K562 (cell line): ENCODE measurements around the gene STC2. TPM values are rescaled to one million over a fixed set of nuclear protein-coding genes. Genes with fewer than 3 reads are reported as not detected.

Source experiments
- ATAC-seq: fragments of 200-7000 bp; cut with Tn5 transposase; 3 replicates; pipeline ENCODE4 v1.9.1; 2020; ENCODE audit warnings: moderate library complexity
- BruUV-seq: library from RNA; stranded (reverse); fragments of 400-500 nt; replicated peaks from 2 replicates; lab custom pipeline; 2021; lab: Mats Ljungman, UMichigan
- CTCF ChIA-PET: fragments of 300-600 bp; formaldehyde crosslinking; extraction: SDS; loops from one replicate; lab custom pipeline; 2021; ENCODE audit warnings: low intra/inter-chr PET ratio; lab: Yijun Ruan, JAX
- POLR2A ChIA-PET: fragments of 300-600, 350-650 bp; sonication (Branson Sonifier 250); formaldehyde crosslinking; extraction: SDS; loops from one replicate; lab custom pipeline; 2021; ENCODE audit warnings: antibody characterized with exemption, inconsistent platforms; lab: Yijun Ruan, JAX
- DNase-seq, 4 experiments: peaks; one replicate each; pipeline versions ENCODE4 v3.0.0 to v3.0.0-alpha.2; 2011 to 2018; ENCODE audit warnings: low spot score in 3 of 4, mixed read lengths in 3 of 4; ENCODE audit errors: extremely low read depth in 1 of 4
- FAIRE-seq: peaks from 2 replicates; lab custom pipeline; 2011; peaks lifted over from hg19 to GRCh38; lab: Jason Lieb, UNC
- H2AFZ ChIP-seq: 2 replicates; pipeline ENCODE4 v1.6.0; 2011; ENCODE audit warnings: low read depth, low read length, control low read depth, inconsistent platforms
- H3K27ac ChIP-seq: fragments of 200-600 bp; 3 replicates; pipeline ENCODE4 v1.8.0; 2011; ENCODE audit warnings: low read depth, mild to moderate bottlenecking, control low read depth, inconsistent platforms, low read length, moderate library complexity, mixed read lengths; ENCODE audit errors: extremely low read depth
- H3K27me3 ChIP-seq, 2 experiments: fragments of 300-600 bp in 1 of 2; 2 replicates in 1 of 2; 3 replicates in 1 of 2; pipeline versions ENCODE4 v1.6.0 to v1.8.0; 2011; ENCODE audit warnings: inconsistent platforms in 2 of 2, low read length in 2 of 2, mild to moderate bottlenecking in 1 of 2, mixed read lengths in 1 of 2, moderate library complexity in 1 of 2; ENCODE audit not compliant: control insufficient read depth in 2 of 2, insufficient read depth in 2 of 2
- H3K36me3 ChIP-seq: fragments of 300-600 bp; 3 replicates; pipeline ENCODE4 v1.8.0; 2011; ENCODE audit warnings: mild to moderate bottlenecking, low read length, inconsistent platforms; ENCODE audit not compliant: control insufficient read depth, insufficient read depth
- H3K4me1 ChIP-seq, 2 experiments: fragments of 200-600 bp in 1 of 2; replicated peaks in 1 of 2; 2 replicates in 1 of 2; 3 replicates in 1 of 2; pipeline versions ENCODE4 v1.5.1 to v1.8.0; 2011; ENCODE audit warnings: inconsistent platforms in 2 of 2, low read length in 2 of 2, mild to moderate bottlenecking in 1 of 2, mixed read lengths in 1 of 2, moderate library complexity in 1 of 2; ENCODE audit not compliant: control insufficient read depth in 2 of 2, insufficient read depth in 2 of 2
- H3K4me2 ChIP-seq: 2 replicates; pipeline ENCODE4 v1.6.1; 2011; ENCODE audit warnings: low read length, control low read depth, inconsistent platforms, mixed read lengths; ENCODE audit not compliant: insufficient read depth
- H3K4me3 ChIP-seq: fragments of 200-600 bp; sonication (generic), shearing (Covaris generic); 2 replicates; pipeline ENCODE4 v1.5.1; 2016; ENCODE audit warnings: control low read depth, inconsistent platforms
- H3K79me2 ChIP-seq: fragments of 200-600 bp; 3 replicates; pipeline ENCODE4 v1.8.0; 2011; ENCODE audit warnings: low read length, inconsistent platforms; ENCODE audit not compliant: control insufficient read depth, insufficient read depth
- H3K9ac ChIP-seq, 2 experiments: 2 replicates each; pipeline versions ENCODE4 v1.6.0 to v1.6.1; 2011; ENCODE audit warnings: low read depth in 2 of 2, low read length in 2 of 2, control low read depth in 1 of 2, inconsistent platforms in 1 of 2, mild to moderate bottlenecking in 1 of 2, mixed read lengths in 1 of 2; ENCODE audit not compliant: insufficient read depth in 1 of 2
- H3K9me1 ChIP-seq: one replicate; pipeline ENCODE4 v1.6.0; 2011; ENCODE audit warnings: inconsistent platforms, mild to moderate bottlenecking, low read length, moderate library complexity; ENCODE audit not compliant: control insufficient read depth, insufficient read depth
- H3K9me3 ChIP-seq: replicated peaks from 2 replicates; pipeline ENCODE4 v1.5.1; 2011; ENCODE audit warnings: low read depth, low read length, inconsistent platforms; ENCODE audit not compliant: control insufficient read depth, insufficient read depth
- H4K20me1 ChIP-seq: replicated peaks from 2 replicates; pipeline ENCODE4 v1.6.1; 2011; ENCODE audit warnings: low read length, inconsistent platforms, mixed read lengths; ENCODE audit not compliant: control insufficient read depth, insufficient read depth
- ADNP ChIP-seq: fragments of 200-800 bp; sonication (Bioruptor generic); IDR thresholded peaks from 2 replicates; pipeline ENCODE4 v1.6.1; 2016; ENCODE audit warnings: missing genetic modification characterization, missing compliant biosample characterization
- ETV1 ChIP-seq: fragments of 450-650 bp; conservative IDR thresholded peaks from 2 replicates; pipeline ENCODE4 v1.6.1; 2016; ENCODE audit warnings: missing genetic modification characterization, control low read depth, low read depth, missing compliant biosample characterization
- MCM5 ChIP-seq: fragments of 450-650 bp; IDR thresholded peaks from 2 replicates; pipeline ENCODE4 v1.6.1; 2016; ENCODE audit warnings: low read depth
- MYBL2 ChIP-seq, 2 experiments: fragments of 450-650 bp in 1 of 2; sonication (generic) in 1 of 2; formaldehyde crosslinking in 1 of 2; IDR thresholded peaks; 2 replicates each; pipeline versions ENCODE4 v1.6.1 to v1.8.1; 2017 to 2022; ENCODE audit warnings: borderline replicate concordance in 1 of 2, inconsistent platforms in 1 of 2, low read depth in 1 of 2, mild to moderate bottlenecking in 1 of 2, missing genetic modification reagents in 1 of 2, moderate library complexity in 1 of 2
- NFE2 ChIP-seq: IDR thresholded peaks from 2 replicates; pipeline ENCODE4 v1.6.1; 2014; ENCODE audit warnings: antibody characterized with exemption, low read depth
- NR3C1 ChIP-seq: sonication (generic); formaldehyde crosslinking; IDR thresholded peaks from 2 replicates; pipeline ENCODE4 v1.8.1; 2022; ENCODE audit warnings: missing genetic modification reagents
- RBM25 ChIP-seq: fragments of 200-400 bp; formaldehyde crosslinking; IDR thresholded peaks from 2 replicates; pipeline ENCODE4 v1.6.1; 2018; ENCODE audit warnings: low read length, low read depth, moderate library complexity; ENCODE audit not compliant: severe bottlenecking
- RHOXF2B ChIP-seq: fragments of 250-450 bp; sonication (Bioruptor Pico); conservative IDR thresholded peaks from 2 replicates; pipeline ENCODE4 v1.5.1; 2021
- SETDB1 ChIP-seq: IDR thresholded peaks from one replicate; pipeline ENCODE4 v1.6.1; 2012; ENCODE audit warnings: low read length, control low read depth, inconsistent platforms
- SMARCA4 ChIP-seq: fragments of 450-650 bp; IDR thresholded peaks from 2 replicates; pipeline ENCODE4 v1.6.1; 2016
- STAG1 ChIP-seq: sonication (generic); formaldehyde crosslinking; IDR thresholded peaks from 2 replicates; pipeline ENCODE4 v1.5.0; 2020; ENCODE audit warnings: missing genetic modification reagents, borderline replicate concordance
- ZNF143 ChIP-seq: sonication (generic); formaldehyde crosslinking; IDR thresholded peaks from 2 replicates; pipeline ENCODE4 v1.9.0; 2022; ENCODE audit warnings: mild to moderate bottlenecking, missing genetic modification reagents
- ZNF274 ChIP-seq: IDR thresholded peaks from 2 replicates; pipeline ENCODE4 v1.6.1; 2011; ENCODE audit warnings: low read depth, mild to moderate bottlenecking, low read length, moderate library complexity, borderline replicate concordance
- ZNF282 ChIP-seq: sonication (generic); formaldehyde crosslinking; IDR thresholded peaks from 2 replicates; pipeline ENCODE4 v1.8.1; 2023; ENCODE audit warnings: missing genetic modification reagents
- ZNF766 ChIP-seq: fragments of 200-800 bp; sonication (Bioruptor generic); conservative IDR thresholded peaks from 2 replicates; pipeline ENCODE4 v1.6.1; 2016; ENCODE audit warnings: missing genetic modification characterization, missing compliant biosample characterization
- WGBS: fragments of 100-300 bp; shearing (Covaris generic); methylation state at CpG from one replicate; pipeline ENCODE4 v1.1.6; 2016; ENCODE audit warnings: low coverage, mixed read lengths; ENCODE audit not compliant: insufficient coverage; ENCODE audit errors: missing lambda C conversion rate; 5-methylcytosine and 5-hydroxymethylcytosine counted together
- in situ Hi-C: fragments of 300-500 bp; cut with MboI; formaldehyde crosslinking; loops from 4 replicates; pipeline ENCODE4 v1.15.0; 2018; ENCODE audit warnings: inconsistent platforms, mixed read lengths
- intact Hi-C: fragments of 100-400 bp; cut with micrococcal nuclease; formaldehyde crosslinking; loops from 2 replicates; pipeline ENCODE4 v1.14.2; 2022
- polyA plus RNA-seq, 8 experiments: library from polyadenylated mRNA; depleted of rRNA in 4 of 8; stranded (reverse) in 5 of 8; unstranded in 3 of 8; fragments of >200 nt; fragmentation: Nextera tagmentation in 2 of 8; fragmentation: Illumina TruSeq in 1 of 8; extraction: Ambion mirVana in 2 of 8; extraction: Trizol in 1 of 8; gene quantifications; 2 replicates each; pipeline versions ENCODE4 v1.2.1 to v1.2.3, GENCODE V29; 2011 to 2014; ENCODE audit warnings: inconsistent platforms in 1 of 8, missing spikeins in 1 of 8
- total RNA-seq, 7 experiments: library from RNA; depleted of rRNA in 6 of 7; stranded (reverse); fragments of >200 nt in 6 of 7; fragmentation: Illumina TruSeq in 2 of 7; extraction: Trizol in 2 of 7; gene quantifications; 2 replicates each; pipeline versions ENCODE4 v1.2.1 to v1.2.3, GENCODE V29; 2011 to 2021; ENCODE audit warnings: low replicate concordance in 1 of 7
- TF ChIP-seq, protein P1 (sequence below): fragments of 450-650 bp; IDR thresholded peaks from 2 replicates; pipeline ENCODE4 v1.6.1; 2016; ENCODE audit warnings: antibody characterized with exemption

STC2 gene
- total and polyA plus RNA-seq, 9 of the 15 experiments (the other 6 are each of a cell fraction or from before 2014, with no cell fraction given), result 0.62 to 31.7 (median 7.4) TPM

DNA sequence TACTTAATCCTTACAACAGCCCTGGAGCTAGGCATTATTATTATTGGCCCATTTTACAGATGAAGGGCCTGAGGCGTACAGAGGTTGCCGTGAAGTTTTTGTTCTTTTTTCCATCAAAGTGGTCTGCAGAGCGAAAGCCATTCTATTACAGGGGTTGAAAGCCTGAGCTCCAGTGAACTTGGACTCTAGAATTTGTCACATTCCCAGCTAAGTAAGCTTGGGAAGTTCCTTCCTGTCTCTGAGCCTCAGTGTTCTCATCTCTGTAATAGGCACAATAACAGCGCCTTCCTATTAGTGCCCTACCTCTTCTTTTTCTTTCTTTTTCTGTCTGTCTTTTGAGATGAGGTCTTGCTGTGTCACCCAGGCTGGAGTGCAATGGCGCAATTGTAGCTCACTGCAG, 49.0 kb downstream of the STC2 start:
- POLR2A ChIA-PET, result interaction anchor here (0.6 to 1.3 kb wide), 3 partner anchors 30 to 562 kb away, joined by 3 read pairs; partner anchors contain the start of gene ATP6V0E1
- Histone ChIP-seq H3K4me3 (no peak overlapping the region), H3K9me3 (no peaks in the 10 kb centered on the region), H3K4me1 (peaks cover 4 to 13% of the 10 kb centered on the region in 2 experiments; a peak in 4 of 5 replicates), H2AFZ (no peak overlapping the region), H3K27ac (no peak overlapping the region), H3K79me2 (no peaks in the 10 kb centered on the region), H4K20me1 (no peaks in the 10 kb centered on the region), H3K36me3 (no peaks in the 10 kb centered on the region), H3K4me2 (no peak overlapping the region), H3K9ac (no peak overlapping the region), H3K9me1 (no peaks in the 10 kb centered on the region), H3K27me3 (peaks cover 6 to 17% of the 10 kb centered on the region in 2 experiments; a peak in 4 of 5 replicates)
- CTCF ChIA-PET, result no interaction called here
- no peak for ATAC-seq
- no peak for TF ChIP-seq STAG1 (CRISPR knock-in tag)
- 0 out of 2 replicates have a peak, but pooled peaks have one; percentile 19 for TF ChIP-seq ETV1 (tag)
- TF ChIP-seq ADNP (tag), result peak; percentile 51; the same call in 1 of the 2 replicates
- TF ChIP-seq RHOXF2B (CRISPR knock-in tag), result no peak
- TF ChIP-seq RBM25, result peak; percentile 81
- intact Hi-C loops (no loop called here), in situ Hi-C loops (loop anchor here (10.0 kb wide), 1 partner anchor 574 kb away; no protein-coding TSS in a partner anchor)
- DNase-seq, result no peak
- WGBS, result 26% methylated on average over 4 of the region's 5 CpGs
- no peak for FAIRE-seq
- no TSS peak for BruUV-seq

DNA sequence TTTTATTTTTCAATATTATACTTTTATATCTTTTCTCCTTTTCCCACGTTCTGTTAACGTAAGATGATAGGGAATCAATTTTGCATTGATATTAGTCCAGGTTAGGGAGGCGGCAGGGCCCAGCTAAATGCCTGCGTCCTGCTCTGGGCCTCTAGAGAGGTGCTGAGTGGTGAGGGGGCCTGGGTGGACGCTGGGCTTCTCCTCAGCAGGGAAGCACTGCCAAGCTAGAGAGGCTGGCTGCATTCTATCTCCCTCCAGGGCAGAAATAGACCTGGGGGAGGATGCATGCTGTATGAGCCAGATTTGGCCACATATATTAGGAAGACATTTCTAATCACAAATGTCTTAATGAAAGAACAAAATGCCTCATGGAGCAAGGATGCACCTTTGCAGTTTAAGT, 49.6 kb downstream of the STC2 start:
- Histone ChIP-seq H3K4me1 (peaks cover 3 to 8% of the 10 kb centered on the region in 2 experiments; a peak in 4 of 5 replicates), H3K4me2 (no peak overlapping the region), H3K9ac (no peak overlapping the region), H3K9me1 (no peaks in the 10 kb centered on the region), H3K9me3 (no peaks in the 10 kb centered on the region), H3K27me3 (peaks cover 6 to 17% of the 10 kb centered on the region in 2 experiments; a peak in 4 of 5 replicates), H4K20me1 (no peaks in the 10 kb centered on the region), H3K4me3 (no peak overlapping the region), H3K79me2 (no peaks in the 10 kb centered on the region), H3K27ac (no peak overlapping the region), H2AFZ (no peak overlapping the region), H3K36me3 (no peaks in the 10 kb centered on the region)
- DNase-seq (no peak), FAIRE-seq (no peak), ATAC-seq (no peak)
- intact Hi-C loops, result no loop called here
- in situ Hi-C loops, result loop anchor here (10.0 kb wide), 1 partner anchor 574 kb away; no protein-coding TSS in a partner anchor
- 18% methylated on average over 5 of the region's 5 CpGs for WGBS
- POLR2A ChIA-PET, result interaction anchor here (1.0 to 1.3 kb wide), 2 partner anchors 31 to 295 kb away, joined by 3 read pairs; partner anchors contain the start of gene ATP6V0E1
- no TSS peak for BruUV-seq
- CTCF ChIA-PET, result no interaction called here
- no peak for TF ChIP-seq SETDB1
- TF ChIP-seq MCM5, result no peak
- TF ChIP-seq ZNF766 (CRISPR knock-in tag), result no peak
- TF ChIP-seq RBM25, result no peak
- no peak for TF ChIP-seq ZNF274
- TF ChIP-seq NR3C1 (CRISPR knock-in tag), result no peak
- no peak for TF ChIP-seq MYBL2 (IDR thresholded peaks at IDR 0.05; ENCODE audit: low read depth)
- no peak for TF ChIP-seq MYBL2 (CRISPR knock-in tag; IDR thresholded peaks at IDR 0.05; ENCODE audit: borderline replicate concordance)
- TF ChIP-seq, protein P1, sequence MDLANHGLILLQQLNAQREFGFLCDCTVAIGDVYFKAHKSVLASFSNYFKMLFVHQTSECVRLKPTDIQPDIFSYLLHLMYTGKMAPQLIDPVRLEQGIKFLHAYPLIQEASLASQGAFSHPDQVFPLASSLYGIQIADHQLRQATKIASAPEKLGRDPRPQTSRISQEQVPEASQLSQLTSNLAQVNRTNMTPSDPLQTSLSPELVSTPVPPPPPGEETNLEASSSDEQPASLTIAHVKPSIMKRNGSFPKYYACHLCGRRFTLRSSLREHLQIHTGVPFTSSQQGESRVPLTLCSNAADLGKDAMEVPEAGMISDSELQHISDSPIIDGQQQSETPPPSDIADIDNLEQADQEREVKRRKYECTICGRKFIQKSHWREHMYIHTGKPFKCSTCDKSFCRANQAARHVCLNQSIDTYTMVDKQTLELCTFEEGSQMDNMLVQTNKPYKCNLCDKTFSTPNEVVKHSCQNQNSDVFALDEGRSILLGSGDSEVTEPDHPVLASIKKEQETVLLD, result no peak
- TF ChIP-seq ZNF282 (CRISPR knock-in tag), result no peak
- no peak for TF ChIP-seq SMARCA4
- no peak for TF ChIP-seq NFE2
- no peak for TF ChIP-seq ZNF143 (CRISPR knock-in tag)
